Measurements from ENCODE around the gene CACNA1C.

DNA sequence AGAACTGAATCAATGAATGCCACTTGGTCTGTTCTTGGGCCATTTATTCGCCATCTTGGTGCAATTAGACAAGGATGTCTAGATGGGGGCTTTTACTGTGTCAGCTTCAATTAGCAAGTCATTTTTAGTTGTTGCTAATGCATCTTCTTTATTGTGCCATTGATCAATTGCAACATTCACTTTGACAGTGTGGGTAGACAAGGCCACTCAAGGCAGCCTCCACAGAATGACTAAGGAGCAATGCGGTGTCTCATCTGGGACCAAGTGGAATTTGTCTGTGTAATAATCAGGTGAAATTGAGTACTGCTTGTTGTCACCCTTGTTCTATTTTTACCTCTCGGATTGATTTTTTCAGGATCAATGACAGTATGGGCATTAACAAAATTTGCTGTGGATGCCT is 275.9 kb downstream of the CACNA1C start:
- TF ChIP-seq POLR2A (IDR thresholded peaks at IDR 0.05) (no peak), EP300 (IDR thresholded peaks at IDR 0.05) (no peak)
- TF ChIP-seq, protein P1, sequence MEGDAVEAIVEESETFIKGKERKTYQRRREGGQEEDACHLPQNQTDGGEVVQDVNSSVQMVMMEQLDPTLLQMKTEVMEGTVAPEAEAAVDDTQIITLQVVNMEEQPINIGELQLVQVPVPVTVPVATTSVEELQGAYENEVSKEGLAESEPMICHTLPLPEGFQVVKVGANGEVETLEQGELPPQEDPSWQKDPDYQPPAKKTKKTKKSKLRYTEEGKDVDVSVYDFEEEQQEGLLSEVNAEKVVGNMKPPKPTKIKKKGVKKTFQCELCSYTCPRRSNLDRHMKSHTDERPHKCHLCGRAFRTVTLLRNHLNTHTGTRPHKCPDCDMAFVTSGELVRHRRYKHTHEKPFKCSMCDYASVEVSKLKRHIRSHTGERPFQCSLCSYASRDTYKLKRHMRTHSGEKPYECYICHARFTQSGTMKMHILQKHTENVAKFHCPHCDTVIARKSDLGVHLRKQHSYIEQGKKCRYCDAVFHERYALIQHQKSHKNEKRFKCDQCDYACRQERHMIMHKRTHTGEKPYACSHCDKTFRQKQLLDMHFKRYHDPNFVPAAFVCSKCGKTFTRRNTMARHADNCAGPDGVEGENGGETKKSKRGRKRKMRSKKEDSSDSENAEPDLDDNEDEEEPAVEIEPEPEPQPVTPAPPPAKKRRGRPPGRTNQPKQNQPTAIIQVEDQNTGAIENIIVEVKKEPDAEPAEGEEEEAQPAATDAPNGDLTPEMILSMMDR (IDR thresholded peaks at IDR 0.05): no peak

Data from suprapubic skin (tissue), 3 donors.